Smooth muscle cell (in vitro differentiated cells): ENCODE results near the gene AASDHPPT. TPM values are rescaled to one million over a fixed set of nuclear protein-coding genes. Genes with fewer than 3 reads are reported as not detected.

Experiments used
- DNase-seq: peaks from one replicate; lab custom pipeline; 2025; ENCODE audit not compliant: unreplicated experiment; lab: John Stamatoyannopoulos, UW
- H2AFZ ChIP-seq: fragments of 200-600 bp; sonication (generic); 2 replicates; pipeline ENCODE4 v1.6.0; 2016; ENCODE audit warnings: antibody characterized with exemption, low read depth, mild to moderate bottlenecking
- H3F3A ChIP-seq: fragments of 200-600 bp; sonication (generic); 2 replicates; pipeline ENCODE4 v1.6.0; 2017; ENCODE audit warnings: antibody characterized with exemption, low read depth
- H3K27ac ChIP-seq: fragments of 200-600 bp; sonication (generic); 2 replicates; pipeline ENCODE4 v1.5.1; 2016; ENCODE audit warnings: low read depth, mild to moderate bottlenecking
- H3K27me3 ChIP-seq: fragments of 200-600 bp; sonication (generic); 2 replicates; pipeline ENCODE4 v1.6.1; 2016; ENCODE audit warnings: low read depth, mild to moderate bottlenecking
- H3K36me3 ChIP-seq: fragments of 200-600 bp; sonication (generic); 2 replicates; pipeline ENCODE4 v1.5.1; 2016; ENCODE audit warnings: low read depth
- H3K4me1 ChIP-seq: fragments of 200-600 bp; sonication (generic); 2 replicates; pipeline ENCODE4 v1.5.1; 2016; ENCODE audit warnings: low read depth
- H3K4me2 ChIP-seq: fragments of 200-600 bp; sonication (generic); 2 replicates; pipeline ENCODE4 v1.6.0; 2016; ENCODE audit warnings: mild to moderate bottlenecking
- H3K4me3 ChIP-seq: fragments of 200-600 bp; sonication (generic); 2 replicates; pipeline ENCODE4 v1.5.1; 2016; ENCODE audit warnings: mild to moderate bottlenecking
- H3K79me2 ChIP-seq: fragments of 200-600 bp; sonication (generic); 2 replicates; pipeline ENCODE4 v1.6.0; 2016; ENCODE audit warnings: low read depth, mild to moderate bottlenecking
- H3K9ac ChIP-seq: fragments of 200-600 bp; sonication (generic); 2 replicates; pipeline ENCODE4 v1.6.0; 2016; ENCODE audit warnings: low read depth
- H3K9me3 ChIP-seq: fragments of 200-600 bp; sonication (generic); replicated peaks from 2 replicates; pipeline ENCODE4 v1.5.1; 2016; ENCODE audit warnings: low read depth
- H4K20me1 ChIP-seq: fragments of 200-600 bp; sonication (generic); 2 replicates; pipeline ENCODE4 v1.6.0; 2016; ENCODE audit warnings: low read depth
- CTCF ChIP-seq: fragments of 200-600 bp; sonication (generic); IDR thresholded peaks from 2 replicates; pipeline ENCODE4 v1.5.1; 2017; ENCODE audit warnings: borderline replicate concordance, mild to moderate bottlenecking, antibody characterized with exemption; ENCODE audit not compliant: insufficient read depth, poor library complexity, severe bottlenecking
- WGBS: methylation state at CpG from one replicate; pipeline ENCODE4 v1.1.7; 2016; ENCODE audit warnings: low lambda C conversion rate; 5-methylcytosine and 5-hydroxymethylcytosine counted together
- polyA plus RNA-seq: library from polyadenylated mRNA; unstranded; fragments of >200 nt; fragmentation: Nextera tagmentation; extraction: Ambion mirVana; gene quantifications from 2 replicates; pipeline ENCODE4 v1.2.1, GENCODE V29; 2016
- total RNA-seq: library from RNA; depleted of rRNA; stranded (reverse); fragments of >200 nt; gene quantifications from 2 replicates; pipeline ENCODE4 v1.2.3, GENCODE V29; 2014

The AASDHPPT gene
- total and polyA plus RNA-seq, 2 experiments from 2014 or later, result 35.6 to 78.7 TPM

GRCh38 chr11:106082096-106082495 lies 4.6 kb downstream of the AASDHPPT start:
- Histone ChIP-seq H3K79me2 (peaks cover 78% of the 10 kb centered on the region), H4K20me1 (peaks cover 30% of the 10 kb centered on the region), H2AFZ (no peak overlapping the region), H3K4me2 (no peak overlapping the region), H3K36me3 (no peaks in the 10 kb centered on the region), H3K9me3 (no peaks in the 10 kb centered on the region), H3K4me3 (no peak overlapping the region), H3K4me1 (peaks cover 18% of the 10 kb centered on the region), H3K9ac (no peak overlapping the region), H3K27ac (no peak overlapping the region), H3F3A (no peaks in the 10 kb centered on the region), H3K27me3 (no peaks in the 10 kb centered on the region)
- DNase-seq, result no peak
- no peak for TF ChIP-seq CTCF

- 100% methylated on average over 1 of the region's 1 CpG for WGBS
- Histone ChIP-seq H3K4me3 (no peak overlapping the region), H3F3A (peaks cover 5% of the 10 kb centered on the region), H3K27ac (peak overlapping the region; percentile 9), H3K36me3 (no peaks in the 10 kb centered on the region), H3K9ac (no peak overlapping the region), H3K4me2 (no peak overlapping the region), H3K9me3 (no peaks in the 10 kb centered on the region), H3K4me1 (peaks cover 9% of the 10 kb centered on the region), H3K27me3 (no peaks in the 10 kb centered on the region), H2AFZ (no peak overlapping the region), H3K79me2 (peaks cover 76% of the 10 kb centered on the region), H4K20me1 (peaks cover 59% of the 10 kb centered on the region)
- TF ChIP-seq CTCF, result no peak
- no peak for DNase-seq
Observed at GRCh38 chr11:106086135-106086534, 8.7 kb downstream of the AASDHPPT start.

DNA sequence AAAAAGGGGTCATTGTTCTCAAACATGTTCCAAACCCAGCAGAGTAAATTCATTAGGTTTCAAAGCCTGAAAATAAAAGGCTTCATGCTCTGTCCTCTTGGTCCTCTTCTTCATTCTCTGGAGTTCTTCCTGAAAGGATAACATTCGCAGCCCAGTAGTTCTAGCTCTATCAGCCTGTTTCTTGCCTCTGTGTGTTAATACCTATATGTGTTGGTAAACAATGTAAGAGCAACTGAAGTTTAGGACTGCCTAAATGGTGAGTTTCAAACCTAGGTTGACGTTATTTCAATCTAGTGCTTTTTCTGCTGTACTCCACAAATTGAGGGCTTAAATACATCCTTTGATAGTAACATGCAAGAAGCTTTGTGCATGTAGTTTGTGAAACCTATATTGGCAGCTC lies 9.4 kb downstream of the AASDHPPT start:
- Histone ChIP-seq H2AFZ (no peak overlapping the region), H3K27ac (peak overlapping the region; percentile 9), H3K9me3 (no peaks in the 10 kb centered on the region), H4K20me1 (peaks cover 62% of the 10 kb centered on the region), H3K79me2 (peaks cover 70% of the 10 kb centered on the region), H3K36me3 (no peaks in the 10 kb centered on the region), H3K4me1 (peaks cover 9% of the 10 kb centered on the region), H3K4me2 (no peak overlapping the region), H3K9ac (no peak overlapping the region), H3K27me3 (no peaks in the 10 kb centered on the region), H3F3A (peaks cover 8% of the 10 kb centered on the region), H3K4me3 (no peak overlapping the region)
- TF ChIP-seq CTCF, result no peak
- DNase-seq, result no peak
- 86% methylated on average over 2 of the region's 2 CpGs for WGBS

- H3K27me3 ChIP-seq, result no peaks in the 10 kb centered on the region
- H3K36me3 ChIP-seq, result peaks cover 3% of the 10 kb centered on the region
- WGBS, result 52% methylated on average over 9 of the region's 9 CpGs
- H2AFZ ChIP-seq, result no peak overlapping the region
- H3K27ac ChIP-seq, result no peak overlapping the region
- TF ChIP-seq CTCF, result peak; percentile 88
- no peak overlapping the region for H3K4me3 ChIP-seq
- H3K4me2 ChIP-seq, result no peak overlapping the region
- no peak for DNase-seq
- no peaks in the 10 kb centered on the region for H3K9me3 ChIP-seq
- H3K4me1 ChIP-seq, result peaks cover 9% of the 10 kb centered on the region
- peaks cover 8% of the 10 kb centered on the region for H3F3A ChIP-seq
- peaks cover 59% of the 10 kb centered on the region for H4K20me1 ChIP-seq
- H3K9ac ChIP-seq, result no peak overlapping the region
- H3K79me2 ChIP-seq, result peaks cover 71% of the 10 kb centered on the region
Observed at GRCh38 chr11:106087815-106088435, 10.5 kb downstream of the AASDHPPT start.
